Adrenal gland (tissue), 12 donors: ENCODE results near the gene DNAH17. TPM values are rescaled to one million over a fixed set of nuclear protein-coding genes. Genes with fewer than 3 reads are reported as not detected.
A peak's percentile ranks its signal among the peaks of the same experiment; 100 is the strongest.

Experiments used
- DNase-seq, 7 donors: peaks; one replicate each; pipeline ENCODE4 v3.0.0-alpha.2; 2019 to 2020
- H3K27ac ChIP-seq, 5 donors: fragments of 200-600 bp; sonication (generic) in 4 of 5; 1 replicate in 3 of 5; 2 replicates in 2 of 5; pipeline versions ENCODE4 v1.5.1 to v1.8.0; 2016 to 2020; ENCODE audit warnings: mild to moderate bottlenecking in 1 of 5
- H3K27me3 ChIP-seq: fragments of 200-600 bp; 2 replicates; pipeline ENCODE4 v1.8.0; 2021
- H3K36me3 ChIP-seq, 2 donors: fragments of 200-600 bp; replicated peaks in 1 of 2; 1 replicate in 1 of 2; 2 replicates in 1 of 2; pipeline versions ENCODE4 v1.5.1 to v1.8.0; 2018 to 2022
- H3K4me1 ChIP-seq, 2 donors: fragments of 200-600 bp; replicated peaks in 1 of 2; 1 replicate in 1 of 2; 2 replicates in 1 of 2; pipeline versions ENCODE4 v1.5.1 to v1.8.0; 2018 to 2021
- H3K4me3 ChIP-seq, 4 donors: fragments of 200-600 bp; sonication (generic) in 3 of 4; one replicate each; pipeline ENCODE4 v1.5.1; 2016 to 2018
- H3K9me3 ChIP-seq, 3 donors: fragments of 200-600 bp; sonication (generic) in 1 of 3; replicated peaks in 1 of 3; 1 replicate in 2 of 3; 2 replicates in 1 of 3; pipeline versions ENCODE4 v1.5.1 to v1.8.0; 2016 to 2021
- POLR2A ChIP-seq, 2 donors: fragments of 450-650 bp; IDR thresholded peaks; one replicate each; pipeline ENCODE4 v1.6.1; 2017; ENCODE audit warnings: antibody characterized with exemption in 2 of 2, mild to moderate bottlenecking in 2 of 2, moderate library complexity in 1 of 2
- WGBS, 4 donors: extraction: QIAGEN DNeasy Blood & Tissue Kit in 2 of 4; methylation state at CpG; one replicate each; pipeline versions ENCODE4 v1.1.5 to v1.1.7; 2013 to 2017; 5-methylcytosine and 5-hydroxymethylcytosine counted together
- intact Hi-C, 2 donors: fragments of 100-400 bp; cut with DNase I; formaldehyde crosslinking; loops; one replicate each; pipeline versions ENCODE4 v1.14.1 to v1.15.0; 2022 to 2023
- polyA plus RNA-seq, 3 donors: library from polyadenylated mRNA; stranded (reverse); fragments of 200-250 nt in 2 of 3; fragments of 350-450 nt in 1 of 3; fragmentation: Illumina TruSeq in 1 of 3; extraction: RNeasy Lipid Tissue Mini Kit (QIAGEN cat#74804) in 1 of 3; gene quantifications; one replicate each; pipeline ENCODE4 v1.2.3, GENCODE V29; 2013 to 2014
- total RNA-seq, 9 donors: library from RNA; depleted of rRNA in 4 of 9; stranded (reverse); fragments of >200 nt in 4 of 9; fragments of 120-200 nt in 1 of 9; fragmentation: NEBNext Ultra II Directional in 1 of 9; extraction: Animal tissue kit (Norgen Biotek cat#: 25700) in 1 of 9; gene quantifications; one replicate each; pipeline versions ENCODE4 v1.1.0 to v1.2.4, GENCODE V29; 2013 to 2023
- TF ChIP-seq, protein P1 (sequence below), 6 experiments: fragments of 450-650 bp in 4 of 6; fragments of 200-600 bp in 2 of 6; sonication (generic) in 1 of 6; IDR thresholded peaks; 1 replicate in 5 of 6; 2 replicates in 1 of 6; pipeline versions ENCODE4 v1.5.1 to v1.8.0; 2016 to 2021; ENCODE audit warnings: antibody characterized with exemption in 6 of 6, mild to moderate bottlenecking in 2 of 6, moderate library complexity in 1 of 6
- donor health status: healthy with polysubstance abuse.
- donor health status: Bipolar disorder and iron deficiency.
- donor health status: DM: yes; HTN: yes; CAD: no.
- donor health status: DM: no; HTN: no; CAD: no.
- donor health status: DM: no; HTN: no; CAD: no.
- donor health status: DM: yes; HTN: yes; CAD: no.

The DNAH17 gene
- total and polyA plus RNA-seq, 12 donors: 0.03 to 1.8 (median 0.22) TPM; not detected in 5

DNA sequence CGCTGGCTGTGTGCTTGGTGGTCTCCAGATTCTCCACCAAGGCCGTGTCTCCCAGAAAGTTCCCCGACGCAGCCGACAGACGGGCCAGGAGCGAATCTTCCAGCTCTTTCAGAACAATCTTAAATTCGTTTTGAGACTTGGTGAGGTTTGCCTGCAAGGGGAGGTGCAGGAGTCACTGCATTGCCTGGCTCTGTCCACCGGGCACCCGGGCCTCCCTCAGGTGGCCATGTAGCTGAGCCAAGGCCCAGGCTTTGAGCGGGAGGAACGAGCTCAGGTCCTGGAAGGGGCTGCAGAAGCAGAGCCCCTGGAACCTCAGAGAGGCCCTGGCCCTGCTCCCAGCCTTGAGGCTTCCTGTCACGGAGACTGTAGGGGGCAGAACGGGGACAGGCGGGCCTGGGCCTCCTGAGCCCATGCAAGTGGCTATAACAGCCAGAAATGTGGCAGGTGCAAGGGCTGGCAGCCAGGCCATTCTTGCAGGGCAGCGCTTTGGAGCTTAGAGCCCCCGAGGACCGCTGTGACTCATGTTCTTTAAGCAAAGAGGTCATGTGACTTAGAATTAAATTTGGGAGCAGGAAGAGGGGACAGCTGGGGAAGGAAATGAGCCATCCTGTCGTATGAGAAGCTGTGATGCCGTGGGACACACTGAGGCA is 126.4 kb downstream of the DNAH17 start:
- WGBS, 4 donors: 67 to 77% (median 71%) methylated on average over 16 to 20 of the region's 20 CpGs
- TF ChIP-seq POLR2A (IDR thresholded peaks at IDR 0.05): no peak
- TF ChIP-seq, protein P1, sequence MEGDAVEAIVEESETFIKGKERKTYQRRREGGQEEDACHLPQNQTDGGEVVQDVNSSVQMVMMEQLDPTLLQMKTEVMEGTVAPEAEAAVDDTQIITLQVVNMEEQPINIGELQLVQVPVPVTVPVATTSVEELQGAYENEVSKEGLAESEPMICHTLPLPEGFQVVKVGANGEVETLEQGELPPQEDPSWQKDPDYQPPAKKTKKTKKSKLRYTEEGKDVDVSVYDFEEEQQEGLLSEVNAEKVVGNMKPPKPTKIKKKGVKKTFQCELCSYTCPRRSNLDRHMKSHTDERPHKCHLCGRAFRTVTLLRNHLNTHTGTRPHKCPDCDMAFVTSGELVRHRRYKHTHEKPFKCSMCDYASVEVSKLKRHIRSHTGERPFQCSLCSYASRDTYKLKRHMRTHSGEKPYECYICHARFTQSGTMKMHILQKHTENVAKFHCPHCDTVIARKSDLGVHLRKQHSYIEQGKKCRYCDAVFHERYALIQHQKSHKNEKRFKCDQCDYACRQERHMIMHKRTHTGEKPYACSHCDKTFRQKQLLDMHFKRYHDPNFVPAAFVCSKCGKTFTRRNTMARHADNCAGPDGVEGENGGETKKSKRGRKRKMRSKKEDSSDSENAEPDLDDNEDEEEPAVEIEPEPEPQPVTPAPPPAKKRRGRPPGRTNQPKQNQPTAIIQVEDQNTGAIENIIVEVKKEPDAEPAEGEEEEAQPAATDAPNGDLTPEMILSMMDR (IDR thresholded peaks at IDR 0.05): no peak
- Histone ChIP-seq H3K27me3 (no peaks in the 10 kb centered on the region), H3K4me3 (no peak overlapping the region), H3K36me3 (no peaks in the 10 kb centered on the region), H3K4me1 (no peaks in the 10 kb centered on the region), H3K9me3 (no peaks in the 10 kb centered on the region), H3K27ac (no peak overlapping the region)
- intact Hi-C loops: no loop called here
- no peak for DNase-seq

- Histone ChIP-seq H3K4me1 (no peaks in the 10 kb centered on the region), H3K9me3 (no peaks in the 10 kb centered on the region), H3K4me3 (no peak overlapping the region), H3K27ac (no peak overlapping the region), H3K36me3 (no peaks in the 10 kb centered on the region), H3K27me3 (no peaks in the 10 kb centered on the region)
- no peak for DNase-seq
- intact Hi-C loops: no loop called here
- 90 to 96% (median 91%) methylated on average over 12 to 14 of the region's 14 CpGs for WGBS, 4 donors
- TF ChIP-seq, protein P1 (IDR thresholded peaks at IDR 0.05): no peak
- no peak for TF ChIP-seq POLR2A (IDR thresholded peaks at IDR 0.05)
Measured at GRCh38 chr17:78449983-78450595, 127.1 kb downstream of the DNAH17 start.

DNA sequence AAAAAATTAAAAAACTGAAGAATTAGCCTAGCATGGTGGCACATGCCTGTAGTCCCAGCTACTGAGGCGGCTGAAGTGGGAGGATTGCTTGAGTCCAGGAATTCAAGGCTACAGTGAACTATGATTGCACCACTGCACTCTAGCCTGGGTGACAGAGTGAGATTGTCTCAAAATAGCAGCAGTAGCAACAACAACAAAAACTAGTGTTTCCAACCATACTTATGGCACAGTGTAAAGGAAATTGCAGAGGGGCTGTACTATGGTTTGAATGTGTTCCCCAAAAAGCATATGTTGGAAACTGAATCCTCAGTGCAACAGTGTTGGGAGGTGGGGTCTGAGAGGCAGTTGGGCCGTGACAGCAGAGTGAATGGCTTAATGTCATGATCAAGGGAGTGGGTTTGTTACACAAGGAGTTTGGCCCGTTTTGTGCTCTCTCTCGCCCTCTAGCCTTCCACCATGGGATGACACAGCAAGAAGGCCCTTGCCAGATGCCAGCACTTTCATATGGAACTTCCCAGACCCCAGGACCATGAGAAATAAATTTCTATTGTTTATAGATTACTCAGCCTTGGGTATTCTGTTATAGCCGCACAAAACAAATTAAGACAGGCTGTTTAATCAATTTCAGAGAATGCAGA is 128.7 kb downstream of the DNAH17 start:
- WGBS, 4 donors: 61 to 75% (median 72%) methylated on average over 5 of the region's 5 CpGs
- TF ChIP-seq POLR2A (IDR thresholded peaks at IDR 0.05): no peak
- TF ChIP-seq, protein P1 (IDR thresholded peaks at IDR 0.05): no peak
- H3K27me3 ChIP-seq: no peaks in the 10 kb centered on the region
- no peaks in the 10 kb centered on the region for H3K4me1 ChIP-seq
- intact Hi-C loops: no loop called here
- H3K27ac ChIP-seq: no peak overlapping the region
- no peaks in the 10 kb centered on the region for H3K9me3 ChIP-seq
- DNase-seq: peak in 1 of 7 donors; percentile 41
- H3K36me3 ChIP-seq: no peaks in the 10 kb centered on the region
- no peak overlapping the region for H3K4me3 ChIP-seq

- no peaks in the 10 kb centered on the region for H3K27me3 ChIP-seq
- H3K36me3 ChIP-seq: no peaks in the 10 kb centered on the region
- no peak for DNase-seq
- H3K4me1 ChIP-seq: no peaks in the 10 kb centered on the region
- no peaks in the 10 kb centered on the region for H3K9me3 ChIP-seq
- H3K4me3 ChIP-seq: no peak overlapping the region
- H3K27ac ChIP-seq: no peak overlapping the region
- intact Hi-C loops: no loop called here
- WGBS, 4 donors: 84 to 94% (median 92%) methylated on average over 5 to 7 of the region's 7 CpGs
- TF ChIP-seq POLR2A (IDR thresholded peaks at IDR 0.05): no peak
- TF ChIP-seq, protein P1 (IDR thresholded peaks at IDR 0.05): no peak
Measured at GRCh38 chr17:78446833-78447232, 130.4 kb downstream of the DNAH17 start.
